ENCODE data around the gene SFXN5.
"Not testable (repeated sequence)": the region's sequence is repeated elsewhere in the genome, so short reads cannot be mapped to it uniquely, and the experiment has no call there.

The SFXN5 gene, protein sequence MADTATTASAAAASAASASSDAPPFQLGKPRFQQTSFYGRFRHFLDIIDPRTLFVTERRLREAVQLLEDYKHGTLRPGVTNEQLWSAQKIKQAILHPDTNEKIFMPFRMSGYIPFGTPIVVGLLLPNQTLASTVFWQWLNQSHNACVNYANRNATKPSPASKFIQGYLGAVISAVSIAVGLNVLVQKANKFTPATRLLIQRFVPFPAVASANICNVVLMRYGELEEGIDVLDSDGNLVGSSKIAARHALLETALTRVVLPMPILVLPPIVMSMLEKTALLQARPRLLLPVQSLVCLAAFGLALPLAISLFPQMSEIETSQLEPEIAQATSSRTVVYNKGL

GRCh38 chr2:73071360-73072128, at the start of gene SFXN5:
Gene SFXN5, minus strand, starts transcription at chr2:73071712. Its CDS starts 7 bp downstream, at chr2:73071705.
- peak; percentile 95 for DNase-seq

GRCh38 chr2:73119611-73120239, 48.2 kb upstream of the SFXN5 start:
- DNase-seq: not testable (repeated sequence)

GRCh38 chr2:73117441-73117840, 45.9 kb upstream of the SFXN5 start:
- DNase-seq: no peak

- DNase-seq: no peak
Measured at GRCh38 chr2:73116182-73116960, 44.9 kb upstream of the SFXN5 start.

DNA sequence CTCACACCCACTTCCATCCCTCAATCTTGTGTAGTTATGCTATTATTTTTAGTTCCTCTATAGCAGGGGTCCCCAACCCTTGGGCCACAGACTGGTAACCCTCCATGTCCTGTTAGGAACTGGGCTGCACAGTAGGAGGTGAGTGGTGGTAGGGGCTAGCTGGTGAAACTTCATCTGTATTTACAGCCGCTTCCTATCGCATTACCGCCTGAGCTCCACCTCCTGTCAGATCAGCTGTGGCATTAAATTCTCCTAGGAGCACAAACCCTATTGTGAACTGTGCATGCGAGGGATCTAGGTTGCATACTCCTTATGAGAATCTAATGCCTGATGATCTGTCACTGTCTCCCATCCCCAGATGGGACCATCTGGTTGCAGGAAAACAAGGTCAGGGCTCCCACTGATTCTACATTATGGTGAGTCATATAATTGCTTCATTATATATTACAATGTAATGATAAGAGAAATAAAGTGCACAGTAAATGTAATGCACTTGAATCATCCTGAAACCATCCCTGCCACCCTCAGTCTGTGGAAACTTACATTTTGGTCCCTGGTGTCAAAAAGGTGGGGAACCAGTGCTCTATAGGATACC, 42.9 kb upstream of the SFXN5 start:
- DNase-seq: no peak

DNA sequence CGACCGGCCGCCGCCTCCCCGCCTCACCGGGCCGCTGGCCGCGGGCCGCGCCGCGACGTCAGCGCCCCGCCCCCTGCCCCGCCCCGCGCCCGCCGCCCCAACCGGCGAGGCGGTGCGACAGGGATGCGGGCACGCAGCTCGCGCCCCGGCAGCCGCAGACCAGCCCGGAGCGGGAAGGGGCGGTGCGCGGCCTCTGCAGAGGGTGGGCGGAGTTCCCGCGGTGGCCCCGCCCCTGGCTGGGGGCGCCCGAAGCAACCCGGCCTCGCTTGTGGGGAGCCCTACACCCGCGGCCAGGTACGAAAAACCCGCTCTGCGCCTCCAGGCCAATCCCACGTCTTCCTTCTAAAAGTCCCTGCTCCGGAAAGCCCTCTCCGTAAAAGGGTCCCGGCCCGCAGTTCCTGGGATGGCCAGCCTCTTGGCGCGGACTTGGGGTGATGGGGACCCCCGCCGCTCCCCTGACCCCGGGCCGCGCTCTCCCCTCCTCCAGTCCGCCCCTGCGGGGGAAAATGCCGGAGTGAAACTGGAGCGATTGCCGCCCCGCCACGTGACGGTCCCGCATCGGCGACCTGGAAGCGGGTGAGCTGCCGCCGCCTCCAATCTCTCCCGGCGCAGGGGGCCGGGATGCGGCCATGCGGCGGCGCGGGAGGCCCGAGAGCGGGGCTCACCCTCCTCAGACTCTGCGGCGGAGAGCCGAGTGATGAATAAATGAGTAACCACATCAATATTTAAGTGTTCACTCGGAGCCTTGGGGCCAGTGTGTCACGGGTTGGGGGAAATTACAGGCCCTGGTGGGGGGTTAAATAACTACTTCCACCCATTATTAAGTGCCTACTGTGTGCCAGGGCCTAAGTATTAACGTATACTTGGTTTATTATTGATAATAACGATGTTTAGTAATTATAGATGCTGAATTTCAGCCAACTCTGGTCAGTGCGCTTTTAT, 41.7 kb upstream of the SFXN5 start, which contains the start of gene RAB11FIP5:
TSS of gene RAB11FIP5 (minus strand) at position 36 of the 942 bp plus-strand sequence. CDS start 171 bp downstream, outside the sequence.
- peak; percentile 26 for DNase-seq

DNA sequence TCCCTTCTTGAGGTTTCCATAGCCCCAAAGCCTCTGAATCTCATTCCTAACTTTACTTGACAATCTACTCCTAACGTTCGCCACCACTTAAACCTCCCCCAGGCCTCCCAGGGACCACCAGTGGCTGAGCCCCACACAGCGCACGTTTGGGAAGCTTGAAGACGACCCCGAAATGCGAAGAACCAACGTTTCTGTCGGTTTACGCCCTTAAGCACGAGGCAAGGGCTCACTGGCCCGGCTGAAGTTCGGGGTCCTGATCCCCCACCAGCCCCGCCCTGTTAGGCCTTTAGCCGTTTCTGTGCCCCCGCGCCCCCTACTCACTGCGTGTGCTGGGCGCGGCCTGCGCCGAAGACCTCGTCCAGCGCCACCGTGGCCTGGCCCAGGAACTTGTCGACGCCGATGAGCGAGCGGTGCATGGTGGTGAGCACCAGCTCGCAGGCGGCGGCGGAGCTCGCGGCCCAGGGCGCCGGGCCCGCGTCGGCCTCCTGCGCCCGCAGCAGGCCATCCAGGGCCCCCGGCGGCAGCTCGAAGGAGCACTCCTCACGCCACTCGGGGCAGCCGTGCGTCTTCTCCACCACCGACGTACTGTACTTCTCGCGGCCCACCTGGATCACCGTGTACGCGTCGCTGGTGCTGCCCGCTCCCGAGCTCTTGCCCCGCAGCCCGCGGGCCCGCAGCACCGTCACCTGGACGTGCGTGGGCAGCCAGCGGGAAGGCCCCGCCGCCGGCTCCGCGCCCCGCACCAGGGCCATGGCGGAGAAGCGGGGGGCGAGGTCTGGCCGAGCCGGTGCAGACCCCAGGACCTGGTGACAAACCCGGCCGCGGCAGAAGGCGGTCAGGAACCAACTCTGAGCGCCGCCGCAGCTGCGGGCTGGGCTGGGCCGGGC, 40.8 kb upstream of the SFXN5 start:
- DNase-seq: peak; percentile 1

DNA sequence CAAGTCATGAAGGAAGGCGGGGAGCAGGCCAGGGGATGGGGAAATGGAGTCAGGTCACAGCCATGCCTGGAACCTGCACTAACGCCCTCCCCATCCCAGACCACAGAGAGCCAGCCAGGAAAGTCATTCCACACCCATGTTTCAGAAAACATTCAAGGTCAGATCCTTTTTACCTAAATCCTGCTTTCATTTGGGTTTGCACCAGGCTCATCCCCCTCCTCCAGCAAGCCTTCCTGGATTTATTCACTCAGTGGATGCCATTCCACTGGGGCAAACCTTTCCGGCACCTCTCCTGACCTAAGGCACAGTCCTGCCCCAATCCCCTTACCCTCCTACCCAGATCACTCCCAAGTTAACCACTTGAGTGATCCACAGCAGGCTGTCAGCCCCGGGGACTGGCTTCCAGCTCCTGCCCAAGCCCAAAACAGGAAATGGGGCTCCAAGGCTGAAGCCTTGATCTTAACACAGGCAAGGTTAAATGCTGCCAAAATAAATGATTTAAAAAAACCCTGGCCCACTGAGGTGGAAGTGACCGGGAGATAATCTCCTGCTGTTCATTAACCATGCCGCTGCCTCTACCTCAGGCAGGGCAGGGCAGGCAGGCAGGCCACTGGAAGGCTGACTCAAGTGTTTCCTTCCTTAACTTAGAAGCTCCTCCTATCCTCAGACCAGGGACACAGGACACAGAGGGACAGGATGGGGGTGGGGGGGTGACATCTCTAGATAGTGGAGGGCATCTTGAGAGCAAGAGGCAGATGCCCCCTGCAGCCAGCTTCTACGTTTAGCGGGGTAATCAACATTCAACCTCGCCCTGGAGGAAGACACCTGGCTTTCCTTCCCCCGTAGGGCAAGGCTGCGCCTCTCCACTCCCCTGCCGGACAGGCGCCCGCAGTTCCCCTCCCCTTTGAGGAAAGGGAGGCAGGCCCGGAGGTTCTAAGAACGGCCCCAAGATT, 39.8 kb upstream of the SFXN5 start:
- DNase-seq: peak; percentile 12

DNA sequence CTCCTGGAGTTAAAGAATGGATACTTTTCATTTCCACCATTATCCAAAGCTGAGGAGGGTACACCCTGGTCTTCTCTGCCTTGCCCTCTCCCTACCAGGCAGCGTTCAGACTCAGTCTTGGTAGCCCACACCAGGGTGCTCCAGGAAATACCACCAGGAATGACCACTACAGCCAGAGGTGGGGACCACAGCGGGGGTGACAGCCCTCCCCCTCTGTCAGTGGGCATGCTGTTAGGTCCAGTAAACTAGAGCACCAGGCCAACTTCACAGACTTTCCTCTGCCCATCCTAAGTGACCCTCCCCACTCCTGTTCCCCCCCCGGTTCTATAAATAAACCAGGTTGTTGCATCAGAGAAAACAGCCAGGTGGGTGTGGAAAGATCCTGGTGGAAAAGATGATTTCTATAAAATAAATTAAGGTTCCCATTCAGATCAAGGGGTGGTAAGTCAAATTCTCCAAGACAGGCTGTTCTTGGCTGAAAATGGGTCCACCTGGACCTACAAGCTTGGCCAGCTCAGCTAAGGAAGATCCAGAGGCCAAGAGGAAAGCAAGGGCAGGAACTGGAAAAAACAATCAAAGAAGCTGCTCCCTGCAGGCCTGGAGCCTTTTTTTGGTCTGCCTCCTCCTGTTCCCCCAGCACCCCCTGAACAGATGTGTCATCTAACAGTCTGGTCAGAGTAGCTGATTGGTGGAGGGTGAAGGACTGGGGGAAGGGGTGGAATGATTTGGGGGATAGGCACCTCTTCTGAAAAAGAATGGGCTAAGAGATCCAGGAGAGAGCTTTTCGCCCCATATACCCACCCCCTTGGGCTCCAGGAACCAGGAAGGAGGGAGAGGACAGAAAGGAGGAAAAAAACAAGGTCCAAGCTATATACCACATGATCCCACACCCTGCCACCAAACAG, 38.9 kb upstream of the SFXN5 start:
- DNase-seq: no peak

DNA sequence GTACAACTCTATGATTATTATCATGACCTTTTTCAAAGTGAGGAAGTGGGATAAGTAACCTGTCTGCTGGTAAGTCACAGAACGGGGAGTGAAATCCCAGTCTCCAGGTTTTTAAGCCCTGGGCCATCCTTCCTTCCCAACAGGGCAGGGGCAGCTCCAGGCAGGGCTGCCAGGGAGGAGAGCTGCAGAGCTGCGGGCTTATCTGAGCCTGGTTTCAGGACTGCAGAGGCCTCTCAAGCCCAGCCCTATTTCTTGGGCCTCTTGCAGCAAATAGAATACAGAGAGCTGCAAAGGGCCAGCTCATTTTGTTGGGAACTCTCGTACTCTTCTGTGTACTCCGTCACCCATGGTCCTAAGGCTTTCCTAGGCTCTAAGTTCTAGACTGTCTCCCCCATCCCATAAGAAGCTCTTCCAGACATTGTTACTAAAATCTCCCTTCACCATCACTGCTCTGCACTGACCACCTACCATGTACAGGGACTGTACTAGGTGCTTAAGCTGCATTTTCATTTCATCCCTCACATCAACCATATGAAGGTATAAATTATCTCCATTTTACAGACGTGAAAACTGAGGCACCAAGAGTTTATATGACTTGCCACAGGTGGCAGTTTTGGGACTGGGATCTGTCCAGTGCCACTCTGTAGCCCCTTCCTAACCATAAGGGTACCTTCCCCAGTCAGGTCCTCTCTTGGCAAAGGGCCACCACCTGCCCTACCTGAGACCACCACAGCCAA, 38.1 kb upstream of the SFXN5 start:
- no peak for DNase-seq

- DNase-seq: peak; percentile 41
Measured at GRCh38 chr2:73107211-73107926, 35.9 kb upstream of the SFXN5 start.

GRCh38 chr2:73106791-73107190, 35.3 kb upstream of the SFXN5 start:
- no peak for DNase-seq

GRCh38 chr2:73105511-73105971, 34.0 kb upstream of the SFXN5 start:
- DNase-seq: no peak

DNA sequence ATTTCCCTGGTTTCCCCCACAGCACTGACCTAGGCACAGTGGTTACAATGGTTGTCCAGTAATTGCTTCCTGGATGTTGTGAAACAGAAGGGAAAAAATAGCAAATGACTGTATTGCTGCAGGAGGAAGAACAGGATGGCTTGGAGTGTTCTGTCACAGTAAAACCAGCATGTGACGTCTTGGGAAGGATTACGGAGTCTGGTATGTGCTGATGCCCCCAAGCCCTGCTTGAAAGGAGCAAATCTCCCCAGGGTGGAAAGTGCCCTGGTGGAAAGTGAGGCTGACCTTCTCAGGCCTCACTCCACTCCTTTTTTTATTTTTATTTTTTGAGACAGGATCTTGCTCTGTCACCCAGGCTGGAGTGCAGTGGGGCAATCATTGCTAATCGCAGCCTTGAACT, 33.4 kb upstream of the SFXN5 start:
- DNase-seq: no peak

DNA sequence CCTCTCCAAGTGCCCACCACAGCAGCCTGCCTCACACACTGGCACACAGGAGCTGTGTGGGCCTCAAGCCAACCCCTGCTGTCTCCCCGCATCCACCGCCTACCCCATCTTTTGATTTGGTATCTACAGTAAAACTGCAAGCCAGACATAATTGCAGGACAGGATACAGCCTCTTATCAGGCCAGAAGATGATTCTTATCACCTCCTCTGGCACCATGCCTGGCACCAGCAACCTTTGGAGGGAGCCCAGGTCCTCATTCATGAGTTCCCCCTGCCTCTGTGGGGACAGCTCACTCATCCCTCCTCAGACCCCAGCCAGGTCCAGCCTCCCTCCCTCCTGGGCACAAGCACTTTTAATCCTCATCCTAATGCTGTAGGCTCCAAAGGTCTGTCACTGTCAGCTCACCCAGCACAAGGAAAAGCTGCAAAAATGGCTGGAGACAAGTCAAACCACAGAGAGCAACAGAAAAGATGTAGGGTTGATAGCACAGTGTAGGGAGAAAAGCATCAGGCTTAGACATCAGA, 31.6 kb upstream of the SFXN5 start:
- DNase-seq: no peak
